Sigmoid colon (tissue), 4 donors: ENCODE data around the gene BIN2.

Experiments
- CTCF ChIP-seq, 4 experiments: fragments of 450-650 bp in 3 of 4; fragments of 200-600 bp in 1 of 4; IDR thresholded peaks; one replicate each; pipeline ENCODE4 v1.5.1; 2016 to 2019; ENCODE audit warnings: antibody characterized with exemption in 4 of 4, mild to moderate bottlenecking in 3 of 4, moderate library complexity in 2 of 4
- POLR2AphosphoS5 ChIP-seq, 4 donors: sonication (generic); formaldehyde crosslinking; IDR thresholded peaks; one replicate each; pipeline ENCODE4 v1.6.1; 2017; ENCODE audit warnings: antibody characterized with exemption in 4 of 4

DNA sequence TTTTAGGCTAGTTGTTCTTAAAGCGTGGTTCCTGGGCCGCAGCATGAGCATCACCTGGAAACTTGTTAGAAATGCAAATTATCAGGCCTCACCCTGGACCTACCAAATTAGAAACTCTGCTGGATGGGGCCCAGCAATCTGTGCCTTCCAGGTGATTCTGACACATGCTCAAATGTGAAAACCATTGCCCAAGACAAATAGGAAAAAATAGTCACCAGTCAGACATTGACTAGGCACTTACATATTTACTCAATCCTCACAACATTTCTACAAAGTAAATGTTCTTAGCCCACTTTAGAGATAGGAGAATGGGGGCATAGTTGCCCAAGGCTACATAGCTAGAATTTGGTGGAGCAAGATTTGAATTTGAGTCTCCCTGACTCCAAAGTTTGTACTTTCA is 19.2 kb upstream of the BIN2 start:
- no peak for TF ChIP-seq CTCF (IDR thresholded peaks at IDR 0.05)
- no peak for TF ChIP-seq POLR2AphosphoS5 (IDR thresholded peaks at IDR 0.05)
